Hematopoietic multipotent progenitor cell treated with erythropoietin and hydrocortisone succinate and interleukin-3 and kit ligand, for 6 days (in vitro differentiated cells): Measurements from ENCODE around the gene NXF2.
"Not testable (repeated sequence)": the region's sequence is repeated elsewhere in the genome, so short reads cannot be mapped to it uniquely, and the experiment has no call there.

Source experiments
- DNase-seq: peaks from one replicate; pipeline ENCODE4 v3.0.0-alpha.2; 2015

NXF2 gene

GRCh38 chrX:102246893-102247292 lies at the start of gene NXF2:
Gene NXF2 (plus strand): TSS chrX:102247167. CDS start chrX:102307079, 59,912 bp downstream.
- not testable (repeated sequence) for DNase-seq

- not testable (repeated sequence) for DNase-seq
These were observed 39.0 kb upstream of the NXF2 start for GRCh38 chrX:102207940-102208339.

GRCh38 chrX:102214986-102215385 lies 32.0 kb upstream of the NXF2 start, which contains the start of gene TCP11X1:
Gene TCP11X1 (plus strand): TSS chrX:102215301.
- not testable (repeated sequence) for DNase-seq

GRCh38 chrX:102216497-102216896 lies 30.5 kb upstream of the NXF2 start:
- not testable (repeated sequence) for DNase-seq

- not testable (repeated sequence) for DNase-seq
These were observed 11.3 kb upstream of the NXF2 start for GRCh38 chrX:102235678-102236077.

GRCh38 chrX:102240265-102240664 lies 6.7 kb upstream of the NXF2 start:
- not testable (repeated sequence) for DNase-seq

- not testable (repeated sequence) for DNase-seq
These were observed 25.3 kb downstream of the NXF2 start for GRCh38 chrX:102272231-102272630.

GRCh38 chrX:102338162-102338561 lies 91.2 kb downstream of the NXF2 start:
- no peak for DNase-seq

- DNase-seq = no peak
These were observed 92.6 kb downstream of the NXF2 start for GRCh38 chrX:102339312-102340298.

- DNase-seq = peak; percentile 0
These were observed 94.9 kb downstream of the NXF2 start for GRCh38 chrX:102341867-102342266.

GRCh38 chrX:102345916-102346315 lies 98.9 kb downstream of the NXF2 start:
- DNase-seq = peak; percentile 63
